Measurements from ENCODE around the gene MICAL2.

- no peak for TF ChIP-seq POLR2AphosphoS5 (IDR thresholded peaks at IDR 0.05; ENCODE audit: borderline replicate concordance, low read depth, low read length)
- TF ChIP-seq EZH2 (IDR thresholded peaks at IDR 0.05): no peak
- TF ChIP-seq FOXP2 (optimal IDR thresholded peaks at IDR 0.05; ENCODE audit: control extremely low read depth, extremely low read length, insufficient read depth): no peak
Observed at GRCh38 chr11:12119502-12119901, 9.1 kb downstream of the MICAL2 start.
